GM23338 (cell line): ENCODE results near the gene UBA1. TPM values are rescaled to one million over a fixed set of nuclear protein-coding genes. Genes with fewer than 3 reads are reported as not detected.

Source experiments
- ATAC-seq: fragments of 200-7000 bp; cut with Tn5 transposase; 3 replicates; pipeline ENCODE4 v1.9.1; 2020
- DNase-seq: peaks from one replicate; pipeline ENCODE4 v3.0.0-alpha.2; 2015; ENCODE audit warnings: low spot score
- H2AFZ ChIP-seq: fragments of 200-600 bp; sonication (generic); 2 replicates; pipeline ENCODE4 v1.8.0; 2016; ENCODE audit warnings: antibody characterized with exemption, mild to moderate bottlenecking, moderate library complexity
- H3F3A ChIP-seq: fragments of 200-600 bp; sonication (generic); replicated peaks from 2 replicates; pipeline ENCODE4 v1.8.0; 2017; ENCODE audit warnings: antibody characterized with exemption, mixed run types, low read depth
- H3K27ac ChIP-seq: fragments of 200-600 bp; sonication (generic); 2 replicates; pipeline ENCODE4 v1.6.1; 2016; ENCODE audit warnings: low read depth
- H3K27me3 ChIP-seq: fragments of 200-600 bp; sonication (generic); 2 replicates; pipeline ENCODE4 v1.8.0; 2016; ENCODE audit warnings: mild to moderate bottlenecking, mixed run types, moderate library complexity; ENCODE audit not compliant: insufficient read depth
- H3K36me3 ChIP-seq: fragments of 200-600 bp; sonication (generic); 2 replicates; pipeline ENCODE4 v1.8.0; 2016; ENCODE audit warnings: mild to moderate bottlenecking; ENCODE audit not compliant: insufficient read depth
- H3K4me1 ChIP-seq: fragments of 200-600 bp; sonication (generic); 2 replicates; pipeline ENCODE4 v1.8.0; 2016; ENCODE audit warnings: mild to moderate bottlenecking, moderate library complexity; ENCODE audit not compliant: insufficient read depth
- H3K4me2 ChIP-seq: fragments of 200-600 bp; sonication (generic); 2 replicates; pipeline ENCODE4 v1.7.1; 2017; ENCODE audit warnings: mixed run types
- H3K4me3 ChIP-seq: fragments of 200-600 bp; sonication (generic); 2 replicates; pipeline ENCODE4 v1.6.1; 2016; ENCODE audit warnings: mixed run types
- H3K79me2 ChIP-seq: fragments of 200-600 bp; sonication (generic); replicated peaks from 2 replicates; pipeline ENCODE4 v1.8.0; 2017; ENCODE audit warnings: mild to moderate bottlenecking; ENCODE audit not compliant: insufficient read depth
- H3K9me2 ChIP-seq: fragments of 200-600 bp; sonication (generic); 2 replicates; pipeline ENCODE4 v1.8.0; 2017; ENCODE audit not compliant: insufficient read depth
- H4K20me1 ChIP-seq: fragments of 200-600 bp; sonication (generic); replicated peaks from 2 replicates; pipeline ENCODE4 v1.8.0; 2017; ENCODE audit warnings: mild to moderate bottlenecking; ENCODE audit not compliant: insufficient read depth
- H3K27ac Mint-ChIP-seq: 2 replicates; pipeline ENCODE4 v1.8.0; 2020; ENCODE audit warnings: inconsistent platforms, mild to moderate bottlenecking, moderate library complexity, mixed read lengths
- H3K27me3 Mint-ChIP-seq: 3 replicates; pipeline ENCODE4 v1.8.0; 2022; ENCODE audit warnings: low read depth, mild to moderate bottlenecking, moderate library complexity, mixed read lengths, inconsistent platforms; ENCODE audit not compliant: insufficient read depth, poor library complexity
- H3K36me3 Mint-ChIP-seq: 3 replicates; pipeline ENCODE4 v1.8.0; 2021; ENCODE audit warnings: low read depth, mild to moderate bottlenecking, inconsistent platforms, moderate library complexity, mixed read lengths
- H3K4me1 Mint-ChIP-seq: 3 replicates; pipeline ENCODE4 v1.8.0; 2020; ENCODE audit warnings: mild to moderate bottlenecking, inconsistent platforms, mixed read lengths
- H3K4me3 Mint-ChIP-seq: 3 replicates; pipeline ENCODE4 v1.8.0; 2021; ENCODE audit warnings: moderate library complexity, mild to moderate bottlenecking, inconsistent platforms, mixed read lengths
- H3K9me3 Mint-ChIP-seq: 3 replicates; pipeline ENCODE4 v1.8.0; 2020; ENCODE audit warnings: moderate library complexity, mild to moderate bottlenecking, inconsistent platforms, mixed read lengths
- CREB1 ChIP-seq: fragments of 250-450 bp; sonication (Bioruptor Pico); IDR thresholded peaks from 2 replicates; pipeline ENCODE4 v1.5.0; 2020; ENCODE audit warnings: low read depth, mild to moderate bottlenecking, moderate library complexity
- CTCF ChIP-seq, 2 experiments: fragments of 200-600 bp in 1 of 2; sonication (generic) in 1 of 2; conservative IDR thresholded peaks; 2 replicates each; pipeline versions ENCODE4 v1.5.1 to v1.6.1; 2016 to 2017; ENCODE audit warnings: antibody characterized with exemption in 2 of 2, low read depth in 2 of 2, mild to moderate bottlenecking in 2 of 2, moderate library complexity in 1 of 2
- ETS1 ChIP-seq: IDR thresholded peaks from 2 replicates; pipeline ENCODE4 v1.6.1; 2016; ENCODE audit warnings: antibody characterized with exemption
- EZH2 ChIP-seq: fragments of 200-600 bp; sonication (generic); IDR thresholded peaks from one replicate; pipeline ENCODE4 v1.8.0; 2017; ENCODE audit warnings: antibody characterized with exemption, mild to moderate bottlenecking, low read depth; ENCODE audit not compliant: unreplicated experiment
- EZH2phosphoT487 ChIP-seq: fragments of 200-600 bp; sonication (generic); IDR thresholded peaks from one replicate; pipeline ENCODE4 v1.8.1; 2018; ENCODE audit warnings: antibody characterized with exemption; ENCODE audit not compliant: unreplicated experiment
- JUNB ChIP-seq: IDR thresholded peaks from one replicate; pipeline ENCODE4 v1.6.1; 2016; ENCODE audit warnings: antibody characterized with exemption; ENCODE audit not compliant: unreplicated experiment
- NANOG ChIP-seq: IDR thresholded peaks from 2 replicates; pipeline ENCODE4 v1.6.1; 2016; ENCODE audit warnings: antibody characterized with exemption, borderline replicate concordance
- POLR2AphosphoS5 ChIP-seq: IDR thresholded peaks from 2 replicates; pipeline ENCODE4 v1.6.1; 2016; ENCODE audit warnings: antibody characterized with exemption, low read depth
- REST ChIP-seq: IDR thresholded peaks from one replicate; pipeline ENCODE4 v1.6.1; 2018; ENCODE audit warnings: antibody characterized with exemption; ENCODE audit not compliant: unreplicated experiment
- STAT1 ChIP-seq: IDR thresholded peaks from one replicate; pipeline ENCODE4 v1.6.1; 2016; ENCODE audit warnings: antibody characterized with exemption; ENCODE audit not compliant: unreplicated experiment
- ZNF114 ChIP-seq: fragments of 250-450 bp; sonication (Bioruptor Pico); IDR thresholded peaks from 2 replicates; pipeline ENCODE4 v1.5.0; 2020; ENCODE audit warnings: mild to moderate bottlenecking, moderate library complexity
- ZNF331 ChIP-seq: fragments of 250-450 bp; sonication (Bioruptor Pico); IDR thresholded peaks from 2 replicates; pipeline ENCODE4 v1.5.0; 2020; ENCODE audit warnings: low read depth, mild to moderate bottlenecking, moderate library complexity
- ZNF462 ChIP-seq: fragments of 250-450 bp; sonication (Bioruptor Pico); IDR thresholded peaks from 2 replicates; pipeline ENCODE4 v1.5.0; 2020; ENCODE audit warnings: mild to moderate bottlenecking, moderate library complexity
- polyA plus RNA-seq: library from polyadenylated mRNA; unstranded; fragments of >200 nt; fragmentation: Nextera tagmentation; extraction: Ambion mirVana; gene quantifications from 2 replicates; pipeline ENCODE4 v1.2.1, GENCODE V29; 2016
- total RNA-seq: library from RNA; depleted of rRNA; stranded (reverse); fragments of >200 nt; shearing (Covaris generic); gene quantifications from 2 replicates; pipeline ENCODE4 v1.2.3, GENCODE V29; 2014

Gene UBA1
- total and polyA plus RNA-seq, 2 experiments from 2014 or later, result 104 to 377 TPM

GRCh38 chrX:47191806-47192401 lies 1.7 kb upstream of the UBA1 start:
- Histone ChIP-seq H3K27ac (no peak overlapping the region), H3K36me3 (no peaks in the 10 kb centered on the region), H3F3A (0 out of 2 replicates have a peak, but pooled peaks cover 2% of the 10 kb centered on the region), H3K27me3 (no peaks in the 10 kb centered on the region), H4K20me1 (peaks cover 8% of the 10 kb centered on the region), H3K9me2 (no peaks in the 10 kb centered on the region), H3K4me1 (peaks cover 28% of the 10 kb centered on the region), H2AFZ (no peak overlapping the region), H3K4me2 (peak overlapping the region; percentile 84), H3K4me3 (peak overlapping the region; percentile 82), H3K79me2 (peaks cover 37% of the 10 kb centered on the region)
- peak overlapping the region; percentile 91 for H3K4me3 Mint-ChIP-seq
- H3K9me3 Mint-ChIP-seq, result no peaks in the 10 kb centered on the region
- peaks cover 34% of the 10 kb centered on the region for H3K4me1 Mint-ChIP-seq
- peaks cover 31% of the 10 kb centered on the region for H3K36me3 Mint-ChIP-seq
- TF ChIP-seq NANOG (no peak), CREB1 (no peak), ETS1 (no peak), STAT1 (no peak), ZNF114 (CRISPR knock-in tag) (no peak), POLR2AphosphoS5 (no peak), EZH2phosphoT487 (no peak), EZH2 (no peak), JUNB (no peak), CTCF (conservative IDR thresholded peaks at IDR 0.05; ENCODE audit: low read depth in 2 of 2) (no peak), ZNF331 (no peak), ZNF462 (CRISPR knock-in tag) (no peak), REST (no peak)
- H3K27ac Mint-ChIP-seq, result no peak overlapping the region
- no peak for DNase-seq
- ATAC-seq, result no peak
- H3K27me3 Mint-ChIP-seq, result peaks cover 24% of the 10 kb centered on the region
